Chondrocyte (in vitro differentiated cells): Measurements from ENCODE around the gene CLCN1. TPM values are rescaled to one million over a fixed set of nuclear protein-coding genes. Genes with fewer than 3 reads are reported as not detected.
A peak's percentile ranks its signal among the peaks of the same experiment; 100 is the strongest.

Source experiments
- DNase-seq: peaks from one replicate; pipeline ENCODE4 v3.0.0; 2021; ENCODE audit warnings: mixed read lengths, low spot score
- H3K27ac Mint-ChIP-seq: one replicate; pipeline ENCODE4 v1.8.0; 2021; ENCODE audit warnings: mild to moderate bottlenecking, moderate library complexity, mixed read lengths; ENCODE audit not compliant: unreplicated experiment
- H3K27me3 Mint-ChIP-seq: 2 replicates; pipeline ENCODE4 v1.8.0; 2021; ENCODE audit warnings: low read depth, mixed read lengths
- H3K36me3 Mint-ChIP-seq: 2 replicates; pipeline ENCODE4 v1.8.0; 2021; ENCODE audit warnings: low read depth, mixed read lengths
- H3K4me1 Mint-ChIP-seq: 2 replicates; pipeline ENCODE4 v1.8.0; 2021; ENCODE audit warnings: low read depth, mild to moderate bottlenecking, mixed read lengths
- H3K4me3 Mint-ChIP-seq: one replicate; pipeline ENCODE4 v1.8.0; 2021; ENCODE audit warnings: mild to moderate bottlenecking, moderate library complexity, mixed read lengths; ENCODE audit not compliant: unreplicated experiment
- H3K9me3 Mint-ChIP-seq: 2 replicates; pipeline ENCODE4 v1.8.0; 2021; ENCODE audit warnings: low read depth, mixed read lengths
- CTCF ChIP-seq: fragments of 200-600 bp; sonication (generic); IDR thresholded peaks from 2 replicates; pipeline ENCODE4 v1.5.0; 2021; ENCODE audit warnings: antibody characterized with exemption, mild to moderate bottlenecking, moderate library complexity
- total RNA-seq: library from RNA; stranded (reverse); gene quantifications from 3 replicates; pipeline ENCODE4 v1.2.1, GENCODE V29; 2021

The CLCN1 gene
- total RNA-seq, 1 donor from 2014 or later: not detected

GRCh38 chr7:143314127-143314526, 1.8 kb upstream of the CLCN1 start:
- no peak overlapping the region for H3K4me3 Mint-ChIP-seq
- DNase-seq: no peak
- H3K4me1 Mint-ChIP-seq: peaks cover 14% of the 10 kb centered on the region
- TF ChIP-seq CTCF: no peak
- no peaks in the 10 kb centered on the region for H3K27me3 Mint-ChIP-seq
- H3K36me3 Mint-ChIP-seq: no peaks in the 10 kb centered on the region
- H3K9me3 Mint-ChIP-seq: no peaks in the 10 kb centered on the region
- no peak overlapping the region for H3K27ac Mint-ChIP-seq

- no peak overlapping the region for H3K4me3 Mint-ChIP-seq
- DNase-seq: no peak
- no peak overlapping the region for H3K27ac Mint-ChIP-seq
- peaks cover 14% of the 10 kb centered on the region for H3K4me1 Mint-ChIP-seq
- H3K36me3 Mint-ChIP-seq: no peaks in the 10 kb centered on the region
- no peak for TF ChIP-seq CTCF
- no peaks in the 10 kb centered on the region for H3K9me3 Mint-ChIP-seq
- H3K27me3 Mint-ChIP-seq: no peaks in the 10 kb centered on the region
Measured at GRCh38 chr7:143316492-143316891, 581 bp downstream of the CLCN1 start.

- no peak overlapping the region for H3K27ac Mint-ChIP-seq
- no peak overlapping the region for H3K4me3 Mint-ChIP-seq
- no peak for DNase-seq
- no peaks in the 10 kb centered on the region for H3K36me3 Mint-ChIP-seq
- H3K27me3 Mint-ChIP-seq: no peaks in the 10 kb centered on the region
- peaks cover 21% of the 10 kb centered on the region for H3K4me1 Mint-ChIP-seq
- H3K9me3 Mint-ChIP-seq: no peaks in the 10 kb centered on the region
- TF ChIP-seq CTCF: peak; percentile 21
Measured at GRCh38 chr7:143318661-143319060, 2.8 kb downstream of the CLCN1 start.

GRCh38 chr7:143320620-143321019, 4.7 kb downstream of the CLCN1 start:
- H3K4me3 Mint-ChIP-seq: no peak overlapping the region
- H3K9me3 Mint-ChIP-seq: no peaks in the 10 kb centered on the region
- H3K4me1 Mint-ChIP-seq: peaks cover 27% of the 10 kb centered on the region
- no peaks in the 10 kb centered on the region for H3K36me3 Mint-ChIP-seq
- no peaks in the 10 kb centered on the region for H3K27me3 Mint-ChIP-seq
- no peak for DNase-seq
- TF ChIP-seq CTCF: no peak
- no peak overlapping the region for H3K27ac Mint-ChIP-seq

GRCh38 chr7:143321242-143321641, 5.3 kb downstream of the CLCN1 start:
- Mint-ChIP-seq H3K27me3 (no peaks in the 10 kb centered on the region), H3K4me3 (no peak overlapping the region), H3K9me3 (no peaks in the 10 kb centered on the region), H3K27ac (no peak overlapping the region), H3K36me3 (no peaks in the 10 kb centered on the region), H3K4me1 (peaks cover 27% of the 10 kb centered on the region)
- no peak for TF ChIP-seq CTCF
- no peak for DNase-seq
